ENCODE data around the gene CAPN15. TPM values are rescaled to one million over a fixed set of nuclear protein-coding genes. Genes with fewer than 3 reads are reported as not detected.

CAPN15 gene
- total RNA-seq, 4 donors from 2014 or later, result 21.8 to 42.7 (median 29.2) TPM

- Histone ChIP-seq H3K9me3 (no peaks in the 10 kb centered on the region), H3K36me3 (peaks cover 0 to 50% of the 10 kb centered on the region in 2 donors), H3K27me3 (peaks cover 13% of the 10 kb centered on the region), H3K27ac (no peak overlapping the region), H3K4me1 (peaks cover 0 to under 1% (median 0%) of the 10 kb centered on the region in 3 donors), H3K4me3 (no peak overlapping the region)
- TF ChIP-seq, protein P1, sequence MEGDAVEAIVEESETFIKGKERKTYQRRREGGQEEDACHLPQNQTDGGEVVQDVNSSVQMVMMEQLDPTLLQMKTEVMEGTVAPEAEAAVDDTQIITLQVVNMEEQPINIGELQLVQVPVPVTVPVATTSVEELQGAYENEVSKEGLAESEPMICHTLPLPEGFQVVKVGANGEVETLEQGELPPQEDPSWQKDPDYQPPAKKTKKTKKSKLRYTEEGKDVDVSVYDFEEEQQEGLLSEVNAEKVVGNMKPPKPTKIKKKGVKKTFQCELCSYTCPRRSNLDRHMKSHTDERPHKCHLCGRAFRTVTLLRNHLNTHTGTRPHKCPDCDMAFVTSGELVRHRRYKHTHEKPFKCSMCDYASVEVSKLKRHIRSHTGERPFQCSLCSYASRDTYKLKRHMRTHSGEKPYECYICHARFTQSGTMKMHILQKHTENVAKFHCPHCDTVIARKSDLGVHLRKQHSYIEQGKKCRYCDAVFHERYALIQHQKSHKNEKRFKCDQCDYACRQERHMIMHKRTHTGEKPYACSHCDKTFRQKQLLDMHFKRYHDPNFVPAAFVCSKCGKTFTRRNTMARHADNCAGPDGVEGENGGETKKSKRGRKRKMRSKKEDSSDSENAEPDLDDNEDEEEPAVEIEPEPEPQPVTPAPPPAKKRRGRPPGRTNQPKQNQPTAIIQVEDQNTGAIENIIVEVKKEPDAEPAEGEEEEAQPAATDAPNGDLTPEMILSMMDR (IDR thresholded peaks at IDR 0.05), result no peak
- TF ChIP-seq POLR2AphosphoS5 (IDR thresholded peaks at IDR 0.05) (no peak), EP300 (IDR thresholded peaks at IDR 0.05) (no peak), POLR2A (IDR thresholded peaks at IDR 0.05) (no peak)
- ATAC-seq, result no peak
- 73% methylated on average over 3 of the region's 33 CpGs; no CpG with 5 or more reads in 1 of the 2 donors for WGBS, 2 donors (ENCODE audit: low coverage in 1 of 2)
Measured at GRCh38 chr16:553601-554296, 26.2 kb downstream of the CAPN15 start.

- Histone ChIP-seq H3K9me3 (no peaks in the 10 kb centered on the region), H3K27me3 (peaks cover 18% of the 10 kb centered on the region), H3K4me1 (peaks cover 0 to 6% (median 0%) of the 10 kb centered on the region in 3 donors), H3K36me3 (peaks cover 0 to 45% of the 10 kb centered on the region in 2 donors), H3K27ac (no peak overlapping the region), H3K4me3 (no peak overlapping the region)
- WGBS, 2 donors (ENCODE audit: low coverage in 1 of 2), result 70 to 72% methylated on average over 2 to 8 of the region's 11 CpGs
- TF ChIP-seq, protein P1 (IDR thresholded peaks at IDR 0.05), result no peak
- no peak for TF ChIP-seq POLR2AphosphoS5 (IDR thresholded peaks at IDR 0.05)
- no peak for TF ChIP-seq POLR2A (IDR thresholded peaks at IDR 0.05)
- no peak for TF ChIP-seq EP300 (IDR thresholded peaks at IDR 0.05)
- ATAC-seq, result no peak
Measured at GRCh38 chr16:554297-554621, 26.7 kb downstream of the CAPN15 start.

- no peaks in the 10 kb centered on the region for H3K9me3 ChIP-seq
- TF ChIP-seq, protein P1 (IDR thresholded peaks at IDR 0.05), result no peak
- TF ChIP-seq POLR2A (IDR thresholded peaks at IDR 0.05) (no peak), EP300 (IDR thresholded peaks at IDR 0.05) (no peak), POLR2AphosphoS5 (IDR thresholded peaks at IDR 0.05) (no peak)
- peaks cover 0 to 39% of the 10 kb centered on the region in 2 donors for H3K36me3 ChIP-seq
- peak overlapping the region in 1 of 2 donors; percentile 7 for H3K4me3 ChIP-seq
- H3K27ac ChIP-seq, result no peak overlapping the region
- peaks cover 23% of the 10 kb centered on the region for H3K27me3 ChIP-seq
- 70 to 100% methylated on average over 1 to 2 of the region's 54 CpGs for WGBS, 2 donors (ENCODE audit: low coverage in 1 of 2)
- ATAC-seq, result no peak
- peaks cover 0 to 11% (median 4%) of the 10 kb centered on the region in 3 donors for H3K4me1 ChIP-seq
Measured at GRCh38 chr16:554640-555365, 27.3 kb downstream of the CAPN15 start.

DNA sequence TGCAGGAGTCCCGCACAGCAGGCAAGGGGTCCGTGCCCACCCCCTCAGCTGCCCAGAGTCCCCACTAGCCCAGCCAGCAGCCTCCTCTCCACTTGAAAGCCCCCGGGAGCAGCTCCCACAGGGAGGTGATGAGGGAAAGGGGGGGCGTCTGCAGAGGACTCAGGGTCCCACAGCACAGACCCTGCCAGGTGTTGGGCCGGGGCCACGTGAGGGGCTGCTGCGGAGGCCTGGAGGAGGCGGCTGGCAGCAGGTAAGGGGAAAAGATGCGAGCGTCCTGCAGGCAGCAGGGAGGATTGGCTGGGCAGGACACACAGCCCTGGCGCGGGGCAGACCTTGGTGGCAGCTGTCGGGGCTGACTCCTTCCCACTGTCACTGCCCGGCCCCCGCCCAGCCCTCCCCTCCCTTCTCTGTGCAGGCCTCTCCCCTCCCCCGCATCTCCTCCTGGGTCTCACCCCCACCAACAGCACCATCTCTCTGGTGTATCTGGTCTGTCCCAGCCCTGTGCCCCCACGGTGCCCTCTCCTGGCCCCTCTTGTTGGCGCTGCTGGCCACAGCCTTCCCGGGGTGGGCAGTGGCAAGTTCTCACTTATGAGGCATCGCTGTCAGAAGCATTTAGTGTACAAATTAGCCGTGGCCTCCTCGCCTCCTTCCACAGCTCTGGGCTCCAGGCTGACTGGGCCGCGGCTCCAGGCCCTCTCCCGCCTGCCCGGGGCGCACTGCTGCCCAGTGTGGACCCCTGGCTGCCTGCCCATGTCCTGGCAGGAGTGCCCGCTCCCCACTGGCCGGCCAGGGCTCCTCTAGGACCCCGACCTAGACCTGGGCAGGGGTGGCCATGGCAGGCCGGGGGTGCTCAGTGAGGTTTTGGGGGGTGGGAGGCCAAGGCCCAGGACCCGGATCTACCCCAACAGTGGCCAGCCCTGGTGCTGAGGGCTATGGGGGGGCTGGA, 28.3 kb downstream of the CAPN15 start:
- WGBS, 2 donors (ENCODE audit: low coverage in 1 of 2), result 87% methylated on average over 3 of the region's 32 CpGs; no CpG with 5 or more reads in 1 of the 2 donors
- no peak overlapping the region for H3K4me3 ChIP-seq
- no peak overlapping the region for H3K27ac ChIP-seq
- H3K4me1 ChIP-seq, result peaks cover 0 to 21% (median 5%) of the 10 kb centered on the region in 3 donors
- no peak for ATAC-seq
- no peaks in the 10 kb centered on the region for H3K9me3 ChIP-seq
- H3K27me3 ChIP-seq, result peaks cover 33% of the 10 kb centered on the region
- TF ChIP-seq POLR2AphosphoS5 (IDR thresholded peaks at IDR 0.05), result no peak
- TF ChIP-seq, protein P1 (IDR thresholded peaks at IDR 0.05), result no peak
- no peak for TF ChIP-seq POLR2A (IDR thresholded peaks at IDR 0.05)
- no peak for TF ChIP-seq EP300 (IDR thresholded peaks at IDR 0.05)
- peaks cover 0 to 32% of the 10 kb centered on the region in 2 donors for H3K36me3 ChIP-seq

Data from gastroesophageal sphincter (tissue), 4 donors.